Breast epithelium (tissue), 4 donors: ENCODE results near the gene DCP1A. TPM values are rescaled to one million over a fixed set of nuclear protein-coding genes. Genes with fewer than 3 reads are reported as not detected.
A peak's percentile ranks its signal among the peaks of the same experiment; 100 is the strongest.
"Not testable (repeated sequence)": the region's sequence is repeated elsewhere in the genome, so short reads cannot be mapped to it uniquely, and the experiment has no call there.

ENCODE experiments used
- DNase-seq, 2 donors: peaks; one replicate each; pipeline ENCODE4 v3.0.0-alpha.2; 2019; ENCODE audit warnings: low spot score in 2 of 2
- H3K27ac ChIP-seq, 2 donors: fragments of 200-600 bp; sonication (generic) in 1 of 2; one replicate each; pipeline ENCODE4 v1.5.1; 2016 to 2019; ENCODE audit warnings: mild to moderate bottlenecking in 1 of 2
- H3K27me3 ChIP-seq, 2 donors: fragments of 200-600 bp; sonication (generic) in 1 of 2; one replicate each; pipeline versions ENCODE4 v1.5.1 to v1.6.0; 2017 to 2019; ENCODE audit warnings: control low read depth in 1 of 2, mild to moderate bottlenecking in 1 of 2
- H3K36me3 ChIP-seq: fragments of 200-600 bp; one replicate; pipeline ENCODE4 v1.5.1; 2019
- H3K4me1 ChIP-seq, 2 donors: fragments of 200-600 bp; sonication (generic); one replicate each; pipeline ENCODE4 v1.5.1; 2016 to 2019; ENCODE audit warnings: control low read depth in 1 of 2
- H3K4me3 ChIP-seq, 3 donors: fragments of 200-600 bp; sonication (generic); 1 replicate in 2 of 3; 2 replicates in 1 of 3; pipeline ENCODE4 v1.5.1; 2016 to 2019; ENCODE audit warnings: mild to moderate bottlenecking in 3 of 3, moderate library complexity in 2 of 3
- H3K9me3 ChIP-seq, 2 donors: fragments of 200-600 bp; sonication (generic) in 1 of 2; one replicate each; pipeline ENCODE4 v1.5.1; 2016 to 2019; ENCODE audit warnings: control low read depth in 1 of 2
- POLR2A ChIP-seq: fragments of 450-650 bp; IDR thresholded peaks from one replicate; pipeline ENCODE4 v1.6.1; 2016; ENCODE audit warnings: antibody characterized with exemption, mild to moderate bottlenecking, moderate library complexity
- POLR2AphosphoS5 ChIP-seq, 3 donors: sonication (generic); formaldehyde crosslinking; IDR thresholded peaks; one replicate each; pipeline ENCODE4 v1.6.1; 2017; ENCODE audit warnings: antibody characterized with exemption in 3 of 3
- intact Hi-C: fragments of 100-400 bp; cut with DNase I; formaldehyde crosslinking; loops from one replicate; pipeline ENCODE4 v1.15.1; 2023; ENCODE audit warnings: low total_unique reads
- total RNA-seq, 3 donors: library from RNA; depleted of rRNA; stranded (reverse); fragments of >200 nt; gene quantifications; one replicate each; pipeline ENCODE4 v1.1.0, GENCODE V29; 2016
- TF ChIP-seq, protein P1 (sequence below), 3 donors: fragments of 450-650 bp; IDR thresholded peaks; one replicate each; pipeline ENCODE4 v1.5.1; 2016 to 2017; ENCODE audit warnings: antibody characterized with exemption in 3 of 3, mild to moderate bottlenecking in 3 of 3, moderate library complexity in 3 of 3

Gene DCP1A
- total RNA-seq, 3 donors from 2014 or later: 21.9 to 26.2 (median 24.9) TPM

DNA sequence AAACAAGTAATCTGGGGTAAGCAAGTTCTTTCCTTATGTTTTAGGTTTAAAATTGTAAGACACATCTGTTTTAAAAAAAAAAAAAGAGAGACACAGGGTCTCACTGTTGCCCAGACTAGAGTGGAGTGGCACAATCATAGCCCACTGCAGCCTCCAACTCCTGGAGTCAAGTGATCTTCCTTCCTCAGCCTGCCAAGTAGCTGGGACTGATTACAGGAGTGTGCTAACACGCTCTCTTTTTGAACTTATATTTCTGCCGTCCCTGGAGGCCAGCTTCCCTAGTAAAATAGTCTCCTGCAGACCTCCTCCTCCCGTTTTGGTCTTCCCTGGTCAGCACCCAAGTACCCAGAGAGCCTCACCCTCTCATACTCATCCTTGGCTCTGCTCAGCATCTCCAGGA is 35.5 kb downstream of the DCP1A start:
- H3K9me3 ChIP-seq: no peaks in the 10 kb centered on the region
- H3K4me1 ChIP-seq: no peaks in the 10 kb centered on the region
- no peak overlapping the region for H3K27ac ChIP-seq
- H3K36me3 ChIP-seq: no peaks in the 10 kb centered on the region
- no peak for TF ChIP-seq POLR2A
- TF ChIP-seq POLR2AphosphoS5 (IDR thresholded peaks at IDR 0.05): no peak
- TF ChIP-seq, protein P1, sequence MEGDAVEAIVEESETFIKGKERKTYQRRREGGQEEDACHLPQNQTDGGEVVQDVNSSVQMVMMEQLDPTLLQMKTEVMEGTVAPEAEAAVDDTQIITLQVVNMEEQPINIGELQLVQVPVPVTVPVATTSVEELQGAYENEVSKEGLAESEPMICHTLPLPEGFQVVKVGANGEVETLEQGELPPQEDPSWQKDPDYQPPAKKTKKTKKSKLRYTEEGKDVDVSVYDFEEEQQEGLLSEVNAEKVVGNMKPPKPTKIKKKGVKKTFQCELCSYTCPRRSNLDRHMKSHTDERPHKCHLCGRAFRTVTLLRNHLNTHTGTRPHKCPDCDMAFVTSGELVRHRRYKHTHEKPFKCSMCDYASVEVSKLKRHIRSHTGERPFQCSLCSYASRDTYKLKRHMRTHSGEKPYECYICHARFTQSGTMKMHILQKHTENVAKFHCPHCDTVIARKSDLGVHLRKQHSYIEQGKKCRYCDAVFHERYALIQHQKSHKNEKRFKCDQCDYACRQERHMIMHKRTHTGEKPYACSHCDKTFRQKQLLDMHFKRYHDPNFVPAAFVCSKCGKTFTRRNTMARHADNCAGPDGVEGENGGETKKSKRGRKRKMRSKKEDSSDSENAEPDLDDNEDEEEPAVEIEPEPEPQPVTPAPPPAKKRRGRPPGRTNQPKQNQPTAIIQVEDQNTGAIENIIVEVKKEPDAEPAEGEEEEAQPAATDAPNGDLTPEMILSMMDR (IDR thresholded peaks at IDR 0.05): no peak
- intact Hi-C loops: loop anchor here (5.0 kb wide), 1 partner anchor 665 kb away; no protein-coding TSS in a partner anchor
- no peaks in the 10 kb centered on the region for H3K27me3 ChIP-seq
- no peak for DNase-seq
- H3K4me3 ChIP-seq: no peak overlapping the region

DNA sequence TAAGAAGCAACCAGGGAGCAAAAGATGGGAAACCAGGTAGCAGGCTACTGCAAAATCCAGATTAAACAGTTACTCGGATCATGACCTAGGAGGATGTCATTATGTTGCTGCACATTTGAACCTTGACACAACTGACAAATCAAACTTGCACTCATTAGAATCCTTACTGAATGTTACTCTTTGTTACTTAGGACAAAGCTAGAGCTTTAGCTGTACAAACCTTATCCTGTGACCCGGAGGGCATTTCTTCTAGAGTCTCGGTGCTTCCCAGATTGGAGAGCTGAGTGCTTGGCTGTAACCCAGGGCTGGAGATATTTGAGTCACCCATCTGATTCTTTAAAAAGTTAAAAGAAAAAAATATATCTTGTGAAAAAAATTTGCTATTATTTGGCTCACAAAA is 43.4 kb downstream of the DCP1A start:
- Histone ChIP-seq H3K4me3 (no peak overlapping the region), H3K4me1 (no peaks in the 10 kb centered on the region), H3K27me3 (no peaks in the 10 kb centered on the region), H3K9me3 (no peaks in the 10 kb centered on the region), H3K36me3 (peaks cover 3% of the 10 kb centered on the region), H3K27ac (no peak overlapping the region)
- TF ChIP-seq POLR2AphosphoS5 (IDR thresholded peaks at IDR 0.05) (no peak), POLR2A (no peak)
- TF ChIP-seq, protein P1 (IDR thresholded peaks at IDR 0.05): no peak
- intact Hi-C loops: loop anchor here (10.0 kb wide), 1 partner anchor 421 kb away; no protein-coding TSS in a partner anchor
- DNase-seq: no peak

DNA sequence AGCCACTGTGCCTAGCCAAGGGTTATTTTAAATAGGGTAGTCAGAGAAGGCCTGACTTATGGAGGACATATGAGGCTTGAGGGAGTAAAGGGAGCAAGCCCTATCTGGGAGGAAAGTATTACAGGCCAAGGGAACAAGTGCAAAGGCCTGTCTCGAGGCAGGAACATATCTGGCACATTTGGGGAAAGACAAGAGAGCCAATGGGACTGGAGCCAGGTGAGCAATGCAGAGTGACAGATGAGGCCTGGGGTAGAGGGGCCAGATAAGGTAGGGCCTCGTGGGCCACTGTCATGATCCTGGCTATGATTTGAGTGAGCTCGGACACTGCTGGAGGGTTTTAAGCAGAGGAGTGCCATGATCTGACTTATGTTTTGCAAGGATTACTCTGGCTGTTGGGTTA is 43.8 kb downstream of the DCP1A start:
- H3K36me3 ChIP-seq: peaks cover 3% of the 10 kb centered on the region
- no peak overlapping the region for H3K4me3 ChIP-seq
- H3K4me1 ChIP-seq: no peaks in the 10 kb centered on the region
- intact Hi-C loops: loop anchor here (10.0 kb wide), 1 partner anchor 421 kb away; no protein-coding TSS in a partner anchor
- no peaks in the 10 kb centered on the region for H3K27me3 ChIP-seq
- H3K27ac ChIP-seq: no peak overlapping the region
- H3K9me3 ChIP-seq: no peaks in the 10 kb centered on the region
- DNase-seq: no peak
- TF ChIP-seq POLR2AphosphoS5 (IDR thresholded peaks at IDR 0.05) (no peak), POLR2A (no peak)
- TF ChIP-seq, protein P1 (IDR thresholded peaks at IDR 0.05): no peak

DNA sequence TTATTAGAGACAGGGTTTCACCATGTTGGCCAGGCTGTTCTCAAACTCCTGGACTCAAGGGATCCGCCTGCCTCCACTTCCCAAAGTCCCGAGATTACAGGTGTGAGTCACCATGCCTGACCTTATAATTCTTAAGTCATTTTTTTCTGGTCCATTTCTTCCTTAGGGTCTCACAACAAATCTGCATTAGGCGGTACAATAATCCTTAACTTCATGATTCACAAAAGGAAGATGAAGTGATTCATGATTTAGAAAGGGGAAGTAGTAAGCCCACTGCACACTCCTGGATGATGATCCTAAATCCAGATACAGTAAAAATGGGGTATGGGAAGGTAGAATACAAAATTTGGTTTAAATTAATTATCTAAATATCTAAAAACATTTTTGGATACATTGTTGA is 46.5 kb downstream of the DCP1A start:
- Histone ChIP-seq H3K27ac (no peak overlapping the region), H3K4me1 (no peaks in the 10 kb centered on the region), H3K27me3 (no peaks in the 10 kb centered on the region), H3K9me3 (no peaks in the 10 kb centered on the region), H3K36me3 (peaks cover 3% of the 10 kb centered on the region), H3K4me3 (no peak overlapping the region)
- DNase-seq: no peak
- TF ChIP-seq, protein P1 (IDR thresholded peaks at IDR 0.05): no peak
- TF ChIP-seq POLR2A (no peak), POLR2AphosphoS5 (IDR thresholded peaks at IDR 0.05) (no peak)
- intact Hi-C loops: loop anchor here (10.0 kb wide), 1 partner anchor 424 kb away; no protein-coding TSS in a partner anchor

DNA sequence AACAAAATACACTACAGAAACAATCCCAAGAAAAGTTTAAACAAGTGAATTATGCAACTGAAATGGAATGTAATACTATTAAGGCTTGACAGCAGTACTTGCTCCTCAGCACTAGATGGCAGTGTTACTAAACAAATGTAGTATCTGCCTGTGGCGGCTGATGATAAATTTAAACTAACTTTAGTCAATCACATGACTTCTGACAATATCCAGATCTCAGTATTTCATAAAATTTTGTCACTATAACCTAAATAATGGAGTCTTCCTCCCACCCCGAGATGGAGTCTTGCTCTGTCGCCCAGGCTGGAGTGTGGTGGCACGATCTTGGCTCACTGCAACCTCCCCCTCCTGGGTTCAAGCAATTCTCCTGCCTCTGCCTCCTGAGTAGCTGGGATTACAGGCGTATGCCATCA is 47.7 kb downstream of the DCP1A start:
- intact Hi-C loops: loop anchor here (10.0 kb wide), 1 partner anchor 425 kb away; no protein-coding TSS in a partner anchor

More for the DNA sequence above, 47.7 kb downstream of the DCP1A start:
- H3K36me3 ChIP-seq, DNase-seq, H3K27me3 ChIP-seq, H3K4me3 ChIP-seq, H3K4me1 ChIP-seq, H3K9me3 ChIP-seq: not testable (repeated sequence)
- TF ChIP-seq, protein P1 (IDR thresholded peaks at IDR 0.05): peak; percentile 42 to 86 (median 84)
- H3K27ac ChIP-seq: peak overlapping the region in 1 of 2 donors; percentile 67
